GM12873 (cell line): ENCODE measurements around the gene SLC66A1.

Experiments
- TF ChIP-seq, protein P1 (sequence below): IDR thresholded peaks from 2 replicates; pipeline ENCODE4 v1.5.1; 2012; ENCODE audit warnings: low read depth, mild to moderate bottlenecking, moderate library complexity, low read length, control low read depth; ENCODE audit not compliant: insufficient read depth; ENCODE audit errors: missing control alignments

Gene SLC66A1

DNA sequence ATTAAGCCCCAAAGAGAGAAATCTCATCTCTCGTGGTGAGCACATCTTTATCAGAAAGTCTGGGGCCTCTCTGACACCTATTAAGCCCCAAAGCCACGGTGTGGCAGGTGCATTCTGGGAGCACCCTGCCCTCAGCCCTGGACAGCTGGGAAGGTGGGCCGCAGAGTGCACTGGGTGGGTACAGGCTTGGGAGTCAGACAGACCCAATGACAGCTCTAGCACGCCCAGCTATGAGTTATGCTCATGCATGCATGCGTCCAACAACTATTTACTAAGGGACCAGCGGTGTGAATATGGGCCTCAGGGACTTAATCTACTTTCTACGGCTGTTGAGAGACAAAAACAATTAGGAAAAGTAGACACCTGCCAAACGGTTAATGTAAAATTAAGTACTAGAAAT, 46.6 kb downstream of the SLC66A1 start:
- TF ChIP-seq, protein P1, sequence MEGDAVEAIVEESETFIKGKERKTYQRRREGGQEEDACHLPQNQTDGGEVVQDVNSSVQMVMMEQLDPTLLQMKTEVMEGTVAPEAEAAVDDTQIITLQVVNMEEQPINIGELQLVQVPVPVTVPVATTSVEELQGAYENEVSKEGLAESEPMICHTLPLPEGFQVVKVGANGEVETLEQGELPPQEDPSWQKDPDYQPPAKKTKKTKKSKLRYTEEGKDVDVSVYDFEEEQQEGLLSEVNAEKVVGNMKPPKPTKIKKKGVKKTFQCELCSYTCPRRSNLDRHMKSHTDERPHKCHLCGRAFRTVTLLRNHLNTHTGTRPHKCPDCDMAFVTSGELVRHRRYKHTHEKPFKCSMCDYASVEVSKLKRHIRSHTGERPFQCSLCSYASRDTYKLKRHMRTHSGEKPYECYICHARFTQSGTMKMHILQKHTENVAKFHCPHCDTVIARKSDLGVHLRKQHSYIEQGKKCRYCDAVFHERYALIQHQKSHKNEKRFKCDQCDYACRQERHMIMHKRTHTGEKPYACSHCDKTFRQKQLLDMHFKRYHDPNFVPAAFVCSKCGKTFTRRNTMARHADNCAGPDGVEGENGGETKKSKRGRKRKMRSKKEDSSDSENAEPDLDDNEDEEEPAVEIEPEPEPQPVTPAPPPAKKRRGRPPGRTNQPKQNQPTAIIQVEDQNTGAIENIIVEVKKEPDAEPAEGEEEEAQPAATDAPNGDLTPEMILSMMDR, result no peak

DNA sequence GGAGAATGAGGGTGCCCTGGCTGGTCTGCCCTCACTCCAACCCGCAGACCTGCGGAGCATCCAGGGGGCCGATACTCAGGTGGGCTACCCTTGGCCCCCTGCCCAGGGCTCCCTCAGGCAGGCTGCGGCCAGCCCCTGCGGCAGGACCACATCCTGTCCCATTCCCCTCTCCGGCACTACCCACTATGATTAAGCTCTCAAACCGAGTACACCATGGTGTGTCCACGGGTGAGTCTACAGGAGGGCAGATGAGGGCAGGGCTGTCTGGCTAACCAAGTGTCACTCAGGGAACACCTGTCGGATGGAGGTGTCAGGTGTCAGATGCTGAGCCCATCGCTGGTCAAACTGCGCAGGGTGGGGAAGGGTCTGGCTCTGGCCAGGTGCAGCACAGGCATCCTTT, 47.2 kb downstream of the SLC66A1 start:
- TF ChIP-seq, protein P1, result no peak

DNA sequence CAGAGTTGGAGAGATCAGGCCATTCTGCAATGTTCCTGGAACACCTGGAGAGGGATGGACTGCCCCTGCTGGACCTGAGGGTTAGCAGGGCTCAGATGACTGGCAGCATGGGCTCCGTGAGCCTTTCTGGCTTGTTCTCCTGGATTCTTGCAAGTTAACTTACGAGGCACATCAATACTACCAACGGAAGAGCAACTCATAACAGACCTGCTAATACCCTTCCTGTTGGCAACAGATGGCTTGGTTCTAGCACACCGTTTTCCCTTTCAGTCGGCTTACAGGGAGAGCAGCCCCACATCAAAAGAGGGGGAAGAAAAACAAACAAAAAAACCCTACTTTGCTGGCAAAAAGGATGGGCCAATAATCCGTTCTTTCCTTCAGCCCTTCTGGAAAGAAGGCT, 47.9 kb downstream of the SLC66A1 start:
- TF ChIP-seq, protein P1, result no peak

DNA sequence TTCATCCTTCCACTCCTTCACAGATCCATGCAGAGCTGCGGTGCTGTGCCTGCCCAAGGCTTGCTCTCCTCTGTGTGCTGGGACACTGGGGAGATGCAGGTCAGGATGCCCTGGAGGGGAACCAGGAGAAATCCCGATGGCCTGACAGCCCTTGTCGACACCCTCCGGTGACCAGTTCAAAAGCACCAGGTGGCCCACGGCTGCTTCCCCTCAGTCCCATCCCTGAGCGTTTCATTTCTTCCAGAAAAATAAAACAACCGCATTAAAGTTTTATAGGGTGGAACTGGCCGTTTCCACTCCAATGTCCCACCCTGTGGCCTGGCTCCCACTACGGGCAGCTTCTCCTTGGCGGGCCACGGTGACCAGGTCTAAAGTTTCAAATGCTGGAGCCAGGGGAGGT, 48.3 kb downstream of the SLC66A1 start:
- TF ChIP-seq, protein P1, result no peak

DNA sequence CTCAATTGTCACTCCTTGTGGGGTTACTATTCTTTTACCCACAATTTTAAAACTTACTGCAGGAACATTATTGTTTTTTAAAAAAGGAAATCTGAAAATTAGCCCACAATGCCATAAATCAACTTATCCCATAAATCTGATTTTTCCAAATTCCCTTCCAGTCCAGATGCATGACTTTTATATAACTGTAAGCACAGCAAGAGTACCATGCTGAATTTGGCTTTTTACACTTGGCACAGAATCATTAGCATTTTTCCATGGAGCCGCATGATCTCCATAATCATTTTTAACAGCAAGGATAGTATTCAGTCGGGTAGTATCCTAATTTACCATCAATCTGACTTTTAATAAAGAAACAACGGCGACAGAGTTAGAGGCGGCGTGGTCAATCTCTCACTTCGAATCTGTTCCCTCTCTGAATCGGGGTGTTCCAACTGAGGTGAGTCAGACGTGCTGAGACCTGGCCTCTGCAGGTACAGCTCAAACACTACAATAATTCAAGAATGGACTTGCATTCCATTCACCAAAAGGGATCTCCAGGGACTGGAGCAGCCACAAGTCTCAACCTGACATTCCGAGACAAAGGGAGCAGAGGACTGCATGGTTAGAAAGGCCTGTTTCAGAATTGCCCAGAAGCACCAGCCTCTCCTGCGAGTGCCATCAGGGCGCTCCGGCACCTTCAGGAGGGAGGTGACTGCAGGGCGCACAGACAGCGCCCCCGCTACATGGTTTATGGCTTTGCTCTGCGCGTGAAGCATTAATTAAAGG, 48.9 kb downstream of the SLC66A1 start:
- TF ChIP-seq, protein P1, result no peak

DNA sequence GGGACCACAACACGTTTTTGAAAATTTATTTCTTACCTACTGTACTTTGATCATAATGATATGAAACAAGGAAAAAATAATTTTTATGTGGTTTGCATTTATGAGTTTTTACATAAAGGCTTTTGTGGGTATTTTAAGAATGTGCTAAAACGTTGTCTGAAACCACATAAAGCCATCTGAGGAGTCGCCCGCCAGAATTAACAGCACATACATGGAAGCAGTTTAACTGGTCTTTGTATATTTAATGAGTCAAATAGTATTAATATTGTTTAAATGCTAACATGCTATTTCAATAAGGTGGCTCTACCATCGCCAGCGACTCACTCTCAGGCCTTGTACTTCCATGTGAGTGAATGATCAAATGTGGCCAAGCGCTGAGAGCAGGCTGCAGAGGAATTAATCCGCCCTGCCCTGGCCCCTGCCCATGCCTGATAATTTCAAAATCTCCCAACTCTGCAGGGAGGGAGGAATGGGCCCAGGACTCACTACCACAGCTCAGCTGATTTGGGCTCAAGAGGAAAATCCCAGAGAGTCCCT, 49.6 kb downstream of the SLC66A1 start:
- TF ChIP-seq, protein P1, result no peak

DNA sequence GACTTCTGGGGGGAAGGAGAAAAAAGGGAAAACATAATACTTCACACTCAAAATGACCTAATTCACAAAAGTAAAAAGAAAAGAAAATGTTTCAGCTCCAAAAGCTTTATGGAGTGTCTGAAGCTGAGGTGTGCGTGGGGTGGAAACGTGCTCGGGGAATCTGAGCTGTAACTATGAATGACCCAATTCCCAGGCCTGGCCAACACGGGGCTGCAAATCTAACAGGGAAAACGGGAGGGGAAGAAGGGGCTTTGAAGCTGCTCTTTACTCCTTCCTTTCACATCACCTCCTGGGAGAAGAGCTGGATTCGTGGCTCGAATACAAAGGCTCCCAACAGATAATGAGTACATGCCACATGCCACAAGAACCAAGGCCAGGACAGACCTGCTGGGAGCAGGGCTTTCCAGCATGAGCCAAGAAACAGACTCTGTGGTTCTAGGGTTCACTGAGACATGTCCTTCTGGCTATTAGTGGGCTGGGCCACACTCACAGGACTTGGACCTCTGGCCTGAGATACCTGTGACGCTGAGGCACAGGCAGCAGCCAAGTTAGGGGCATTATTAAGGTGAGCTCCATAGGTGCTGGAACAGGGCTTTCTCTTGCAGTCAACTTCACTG, 51.5 kb downstream of the SLC66A1 start:
- TF ChIP-seq, protein P1, result no peak
